HEK293 (cell line): ENCODE results near the gene EYA3.

ENCODE experiments used
- CTCF ChIA-PET: fragments of 350-600 bp; formaldehyde crosslinking; extraction: SDS; loops from one replicate; lab custom pipeline; 2021; ENCODE audit warnings: antibody characterized with exemption; lab: Yijun Ruan, JAX
- POLR2A ChIA-PET: fragments of 300-600 bp; formaldehyde crosslinking; extraction: SDS; loops from one replicate; lab custom pipeline; 2020; ENCODE audit warnings: antibody characterized with exemption, inconsistent platforms; lab: Yijun Ruan, JAX
- H3K27ac ChIP-seq: fragments of 200-500 bp; sonication (Bioruptor generic); 2 replicates; pipeline ENCODE4 v1.5.1; 2014; ENCODE audit warnings: low read depth, low read length, control low read depth, inconsistent platforms; ENCODE audit errors: extremely low read depth
- H3K36me3 ChIP-seq, 2 experiments: fragments of 200-500 bp in 1 of 2; sonication (Bioruptor generic) in 1 of 2; 1 replicate in 1 of 2; 2 replicates in 1 of 2; pipeline ENCODE4 v1.5.1; 2014 to 2017; ENCODE audit warnings: inconsistent platforms in 2 of 2, low read length in 2 of 2; ENCODE audit not compliant: control insufficient read depth in 2 of 2, insufficient read depth in 1 of 2
- H3K4me1 ChIP-seq: fragments of 200-500 bp; sonication (Bioruptor generic); 2 replicates; pipeline ENCODE4 v1.5.1; 2014; ENCODE audit warnings: mild to moderate bottlenecking, low read length, inconsistent platforms; ENCODE audit not compliant: control insufficient read depth, insufficient read depth
- H3K4me3 ChIP-seq: 2 replicates; pipeline ENCODE4 v1.5.1; 2011; ENCODE audit warnings: low read depth, mild to moderate bottlenecking, control low read depth, low read length, moderate library complexity
- H3K9me3 ChIP-seq: fragments of 200-500 bp; sonication (Bioruptor generic); 2 replicates; pipeline ENCODE4 v1.5.1; 2014; ENCODE audit warnings: low read depth, low read length, inconsistent platforms; ENCODE audit not compliant: control insufficient read depth, insufficient read depth
- HOXC10 ChIP-seq: sonication (generic); formaldehyde crosslinking; IDR thresholded peaks from 2 replicates; pipeline ENCODE4 v1.8.1; 2023; ENCODE audit warnings: mild to moderate bottlenecking, missing genetic modification reagents
- INSM2 ChIP-seq: fragments of 450-650 bp; formaldehyde crosslinking; IDR thresholded peaks from 2 replicates; pipeline ENCODE4 v1.5.1; 2016; ENCODE audit warnings: missing biosample characterization, missing genetic modification characterization
- SCRT1 ChIP-seq: fragments of 450-650 bp; formaldehyde crosslinking; IDR thresholded peaks from 2 replicates; pipeline ENCODE4 v1.5.1; 2016; ENCODE audit warnings: missing biosample characterization, missing genetic modification characterization, borderline replicate concordance
- SETDB1 ChIP-seq: IDR thresholded peaks from one replicate; pipeline ENCODE4 v1.6.1; 2017; ENCODE audit warnings: mild to moderate bottlenecking, low read length, moderate library complexity, mixed read lengths; ENCODE audit not compliant: insufficient read length
- ZIC2 ChIP-seq: fragments of 450-650 bp; formaldehyde crosslinking; IDR thresholded peaks from 2 replicates; pipeline ENCODE4 v1.5.1; 2016; ENCODE audit warnings: missing biosample characterization, missing genetic modification characterization
- ZNF10 ChIP-seq: fragments of 450-650 bp; formaldehyde crosslinking; IDR thresholded peaks from 2 replicates; pipeline ENCODE4 v1.5.1; 2017; ENCODE audit warnings: missing biosample characterization, missing genetic modification characterization
- ZNF112 ChIP-seq: fragments of 450-650 bp; formaldehyde crosslinking; IDR thresholded peaks from 2 replicates; pipeline ENCODE4 v1.5.0; 2017; ENCODE audit warnings: missing biosample characterization, missing genetic modification characterization
- ZNF138 ChIP-seq: fragments of 450-650 bp; formaldehyde crosslinking; IDR thresholded peaks from 2 replicates; pipeline ENCODE4 v1.5.1; 2016; ENCODE audit warnings: missing biosample characterization, missing genetic modification characterization, borderline replicate concordance
- ZNF2 ChIP-seq: fragments of 450-650 bp; formaldehyde crosslinking; IDR thresholded peaks from 2 replicates; pipeline ENCODE4 v1.5.1; 2016; ENCODE audit warnings: missing biosample characterization, missing genetic modification characterization
- ZNF211 ChIP-seq: fragments of 450-650 bp; formaldehyde crosslinking; IDR thresholded peaks from 2 replicates; pipeline ENCODE4 v1.5.1; 2016; ENCODE audit warnings: low read depth, missing biosample characterization, missing genetic modification characterization
- ZNF214 ChIP-seq: fragments of 450-650 bp; formaldehyde crosslinking; IDR thresholded peaks from 2 replicates; pipeline ENCODE4 v1.5.1; 2017; ENCODE audit warnings: missing biosample characterization, mild to moderate bottlenecking, missing genetic modification characterization, borderline replicate concordance
- ZNF223 ChIP-seq: fragments of 450-650 bp; formaldehyde crosslinking; IDR thresholded peaks from 2 replicates; pipeline ENCODE4 v1.5.1; 2016; ENCODE audit warnings: missing biosample characterization, missing genetic modification characterization
- ZNF292 ChIP-seq: fragments of 450-650 bp; formaldehyde crosslinking; IDR thresholded peaks from 2 replicates; pipeline ENCODE4 v1.5.1; 2016; ENCODE audit warnings: low read depth, missing biosample characterization, missing genetic modification characterization, borderline replicate concordance
- ZNF514 ChIP-seq: fragments of 450-650 bp; formaldehyde crosslinking; IDR thresholded peaks from 2 replicates; pipeline ENCODE4 v1.5.1; 2016; ENCODE audit warnings: missing biosample characterization, missing genetic modification characterization
- ZNF549 ChIP-seq: fragments of 450-650 bp; IDR thresholded peaks from 2 replicates; pipeline ENCODE4 v1.5.1; 2018; ENCODE audit warnings: missing biosample characterization, missing genetic modification characterization, mild to moderate bottlenecking, inconsistent platforms, moderate library complexity
- ZNF624 ChIP-seq: fragments of 450-650 bp; formaldehyde crosslinking; IDR thresholded peaks from 2 replicates; pipeline ENCODE4 v1.5.1; 2017; ENCODE audit warnings: missing biosample characterization, missing genetic modification characterization
- ZNF639 ChIP-seq: fragments of 450-650 bp; formaldehyde crosslinking; IDR thresholded peaks from 2 replicates; pipeline ENCODE4 v1.5.1; 2016; ENCODE audit warnings: missing biosample characterization, missing genetic modification characterization
- ZNF645 ChIP-seq: fragments of 450-650 bp; formaldehyde crosslinking; IDR thresholded peaks from 2 replicates; pipeline ENCODE4; 2016; ENCODE audit warnings: missing biosample characterization, missing genetic modification characterization
- ZNF677 ChIP-seq: fragments of 450-650 bp; IDR thresholded peaks from 2 replicates; pipeline ENCODE4 v1.5.0; 2018; ENCODE audit warnings: missing biosample characterization, mild to moderate bottlenecking, missing genetic modification characterization, moderate library complexity
- TF ChIP-seq, protein P1 (sequence below): fragments of 450-650 bp; formaldehyde crosslinking; conservative IDR thresholded peaks from 2 replicates; pipeline ENCODE4 v1.5.1; 2016; ENCODE audit warnings: low read depth, missing biosample characterization, missing genetic modification characterization
- TF ChIP-seq, protein P2 (sequence below): fragments of 450-650 bp; formaldehyde crosslinking; IDR thresholded peaks from 2 replicates; pipeline ENCODE4 v1.5.1; 2017; ENCODE audit warnings: missing biosample characterization, missing genetic modification characterization

EYA3 gene

DNA sequence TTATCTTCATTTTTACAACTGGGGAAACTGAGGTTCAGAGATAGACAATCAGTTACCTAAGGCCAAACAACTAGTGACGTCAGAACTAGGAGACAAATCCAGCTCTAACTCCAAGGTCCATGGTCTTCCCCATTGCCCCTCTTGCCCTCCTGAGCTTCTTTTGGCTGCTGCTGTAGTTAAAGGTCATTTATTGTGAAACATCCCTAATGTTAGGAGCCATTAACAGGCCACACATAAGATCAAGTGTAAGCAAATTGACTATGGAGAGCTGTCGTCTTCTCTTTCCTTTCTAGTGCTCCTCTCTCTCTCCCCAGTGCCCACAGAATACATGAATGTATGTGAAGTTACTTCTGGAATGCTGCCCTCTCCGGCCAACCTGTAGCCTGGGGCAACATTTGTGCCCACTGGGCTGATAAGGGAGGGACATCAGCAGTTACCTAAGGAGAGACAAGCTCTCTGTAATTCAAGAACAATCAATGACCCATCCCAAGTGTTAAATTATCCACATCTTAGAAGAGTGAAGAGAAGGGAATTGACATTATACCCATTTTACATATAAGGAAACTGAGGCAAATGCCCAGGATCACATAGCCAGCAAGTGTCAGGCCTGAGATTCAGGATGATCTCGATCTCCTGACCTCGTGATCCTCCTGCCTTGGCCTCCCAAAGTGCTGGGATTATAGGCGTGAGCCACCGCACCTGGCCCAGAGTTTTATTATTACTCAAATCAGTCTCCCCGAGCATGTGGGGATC is 47.9 kb upstream of the EYA3 start:
- CTCF ChIA-PET = interaction anchor here (0.6 to 1.1 kb wide), 5 partner anchors 8 to 99 kb away, joined by 3 to 6 read pairs (median 4); no protein-coding TSS in a partner anchor
- Histone ChIP-seq H3K27ac (no peak overlapping the region), H3K4me1 (no peaks in the 10 kb centered on the region), H3K9me3 (no peaks in the 10 kb centered on the region), H3K4me3 (no peak overlapping the region), H3K36me3 (no peaks in the 10 kb centered on the region)
- POLR2A ChIA-PET = interaction anchor here (0.5 kb wide), 1 partner anchor 19 kb away, joined by 3 read pairs; no protein-coding TSS in a partner anchor
- TF ChIP-seq ZNF645 = no peak
- no peak for TF ChIP-seq ZNF514 (tag by site-specific recombination)
- no peak for TF ChIP-seq ZIC2
- TF ChIP-seq, protein P1, sequence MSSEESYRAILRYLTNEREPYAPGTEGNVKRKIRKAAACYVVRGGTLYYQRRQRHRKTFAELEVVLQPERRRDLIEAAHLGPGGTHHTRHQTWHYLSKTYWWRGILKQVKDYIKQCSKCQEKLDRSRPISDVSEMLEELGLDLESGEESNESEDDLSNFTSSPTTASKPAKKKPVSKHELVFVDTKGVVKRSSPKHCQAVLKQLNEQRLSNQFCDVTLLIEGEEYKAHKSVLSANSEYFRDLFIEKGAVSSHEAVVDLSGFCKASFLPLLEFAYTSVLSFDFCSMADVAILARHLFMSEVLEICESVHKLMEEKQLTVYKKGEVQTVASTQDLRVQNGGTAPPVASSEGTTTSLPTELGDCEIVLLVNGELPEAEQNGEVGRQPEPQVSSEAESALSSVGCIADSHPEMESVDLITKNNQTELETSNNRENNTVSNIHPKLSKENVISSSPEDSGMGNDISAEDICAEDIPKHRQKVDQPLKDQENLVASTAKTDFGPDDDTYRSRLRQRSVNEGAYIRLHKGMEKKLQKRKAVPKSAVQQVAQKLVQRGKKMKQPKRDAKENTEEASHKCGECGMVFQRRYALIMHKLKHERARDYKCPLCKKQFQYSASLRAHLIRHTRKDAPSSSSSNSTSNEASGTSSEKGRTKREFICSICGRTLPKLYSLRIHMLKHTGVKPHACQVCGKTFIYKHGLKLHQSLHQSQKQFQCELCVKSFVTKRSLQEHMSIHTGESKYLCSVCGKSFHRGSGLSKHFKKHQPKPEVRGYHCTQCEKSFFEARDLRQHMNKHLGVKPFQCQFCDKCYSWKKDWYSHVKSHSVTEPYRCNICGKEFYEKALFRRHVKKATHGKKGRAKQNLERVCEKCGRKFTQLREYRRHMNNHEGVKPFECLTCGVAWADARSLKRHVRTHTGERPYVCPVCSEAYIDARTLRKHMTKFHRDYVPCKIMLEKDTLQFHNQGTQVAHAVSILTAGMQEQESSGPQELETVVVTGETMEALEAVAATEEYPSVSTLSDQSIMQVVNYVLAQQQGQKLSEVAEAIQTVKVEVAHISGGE (tag by site-specific recombination) = no peak
- no peak for TF ChIP-seq ZNF292
- TF ChIP-seq, protein P2, sequence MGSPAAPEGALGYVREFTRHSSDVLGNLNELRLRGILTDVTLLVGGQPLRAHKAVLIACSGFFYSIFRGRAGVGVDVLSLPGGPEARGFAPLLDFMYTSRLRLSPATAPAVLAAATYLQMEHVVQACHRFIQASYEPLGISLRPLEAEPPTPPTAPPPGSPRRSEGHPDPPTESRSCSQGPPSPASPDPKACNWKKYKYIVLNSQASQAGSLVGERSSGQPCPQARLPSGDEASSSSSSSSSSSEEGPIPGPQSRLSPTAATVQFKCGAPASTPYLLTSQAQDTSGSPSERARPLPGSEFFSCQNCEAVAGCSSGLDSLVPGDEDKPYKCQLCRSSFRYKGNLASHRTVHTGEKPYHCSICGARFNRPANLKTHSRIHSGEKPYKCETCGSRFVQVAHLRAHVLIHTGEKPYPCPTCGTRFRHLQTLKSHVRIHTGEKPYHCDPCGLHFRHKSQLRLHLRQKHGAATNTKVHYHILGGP = no peak
- TF ChIP-seq ZNF214 = no peak
- no peak for TF ChIP-seq ZNF138 (tag by site-specific recombination)
- TF ChIP-seq SETDB1 = no peak
- TF ChIP-seq ZNF2 (tag by site-specific recombination) = no peak
- TF ChIP-seq INSM2 (tag by site-specific recombination) = no peak
- TF ChIP-seq ZNF10 (tag by site-specific recombination) = no peak
- TF ChIP-seq ZNF677 (tag by site-specific recombination) = no peak
- no peak for TF ChIP-seq ZNF223
- TF ChIP-seq HOXC10 (CRISPR knock-in tag) = no peak
- no peak for TF ChIP-seq SCRT1 (tag by site-specific recombination)

DNA sequence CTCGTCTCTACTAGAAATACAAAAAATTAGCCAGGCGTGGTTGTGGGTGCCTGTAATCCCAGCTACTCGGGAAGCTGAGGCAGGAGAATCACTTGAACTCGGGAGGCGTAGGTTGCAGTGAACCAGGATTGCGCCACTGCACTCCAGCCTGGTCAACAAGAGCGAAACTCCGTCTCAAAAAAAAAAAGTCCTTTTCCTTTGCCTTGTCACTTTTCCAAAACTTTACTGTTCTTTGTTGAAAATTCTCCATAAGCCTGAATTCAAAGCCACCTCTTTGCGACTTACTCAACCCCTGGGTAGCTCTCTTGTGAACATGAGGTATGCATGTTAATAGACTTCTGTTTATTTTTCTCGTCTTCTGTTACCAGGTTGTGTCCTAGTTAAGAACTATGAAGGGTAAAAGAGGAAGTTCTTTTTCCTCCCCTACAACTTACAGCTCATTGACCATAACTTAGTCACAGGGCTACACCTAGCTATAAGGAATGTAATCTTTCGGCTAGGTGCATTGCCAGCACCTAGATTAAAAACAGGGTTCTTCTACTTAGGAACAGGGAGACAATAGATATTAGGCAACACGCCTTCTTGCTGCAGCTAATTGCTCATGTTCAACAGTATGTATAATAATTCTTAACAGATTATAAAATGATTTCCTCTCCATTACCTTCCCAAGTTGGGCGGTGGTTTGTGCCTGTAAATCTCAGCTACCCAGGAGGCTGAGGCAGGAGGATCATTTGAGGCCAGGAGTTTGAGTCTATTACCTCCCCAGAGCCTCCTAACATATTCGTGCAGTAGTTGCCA is 47.2 kb upstream of the EYA3 start:
- no peak overlapping the region for H3K4me3 ChIP-seq
- H3K4me1 ChIP-seq = no peaks in the 10 kb centered on the region
- no peak overlapping the region for H3K27ac ChIP-seq
- H3K36me3 ChIP-seq = no peaks in the 10 kb centered on the region
- no peaks in the 10 kb centered on the region for H3K9me3 ChIP-seq
- ChIA-PET POLR2A (no interaction called here), CTCF (interaction anchor here (0.6 to 1.1 kb wide), 4 partner anchors 9 to 31 kb away, joined by 3 to 6 read pairs (median 4); no protein-coding TSS in a partner anchor)
- TF ChIP-seq ZNF624 (tag by site-specific recombination) (no peak), ZNF639 (tag by site-specific recombination) (no peak), ZNF211 (no peak), ZNF112 (tag by site-specific recombination) (no peak), ZNF549 (no peak)
- TF ChIP-seq, protein P1 (tag by site-specific recombination) = no peak
